ENCODE results near the gene ZMYND11.

ZMYND11 gene

GRCh38 chr10:132946-133898 is 2.0 kb upstream of the ZMYND11 start:
- no peak overlapping the region for H3K4ac ChIP-seq (ENCODE audit: low read depth, low read length)
- H2AFZ ChIP-seq (ENCODE audit: insufficient read depth, low read length, poor library complexity), result no peak overlapping the region
- no peak overlapping the region for H4K8ac ChIP-seq (ENCODE audit: low read depth, low read length)
- no peaks in the 10 kb centered on the region for H3K27me3 ChIP-seq (ENCODE audit: insufficient read depth, low read length)
- H3K9me3 ChIP-seq (ENCODE audit: insufficient read depth, low read depth, low read length), result no peaks in the 10 kb centered on the region
- H3K18ac ChIP-seq (ENCODE audit: low read length), result no peak overlapping the region
- no peak overlapping the region for H2BK12ac ChIP-seq (ENCODE audit: low read length)
- peak overlapping the region; percentile 98 for H3K4me2 ChIP-seq (ENCODE audit: low read length)
- H2BK120ac ChIP-seq (ENCODE audit: insufficient read depth, low read length, poor library complexity), result no peak overlapping the region
- H2BK5ac ChIP-seq (ENCODE audit: low read depth, low read length, poor library complexity), result no peak overlapping the region
- no peak overlapping the region for H4K91ac ChIP-seq (ENCODE audit: low read depth, low read length)
- peaks cover 15% of the 10 kb centered on the region for H3K79me1 ChIP-seq (ENCODE audit: low read length)
- H3K79me2 ChIP-seq (ENCODE audit: control insufficient read depth, insufficient read depth, low read length, poor library complexity), result peaks cover 21% of the 10 kb centered on the region
- no CpG with 5 or more reads among the region's 10 CpGs for WGBS (ENCODE audit: extremely low coverage, insufficient coverage, insufficient read length)
- H3K23ac ChIP-seq (ENCODE audit: low read length), result no peak overlapping the region
- no peak overlapping the region for H4K12ac ChIP-seq (ENCODE audit: low read depth, low read length)
- H2AK5ac ChIP-seq (ENCODE audit: low read length), result no peak overlapping the region
- H3K9ac ChIP-seq (ENCODE audit: low read length), result no peak overlapping the region
- no peaks in the 10 kb centered on the region for H3K36me3 ChIP-seq (ENCODE audit: control insufficient read depth in 1 of 2, insufficient read depth in 2 of 2, low read length in 2 of 2)
- H3K14ac ChIP-seq (ENCODE audit: low read length), result no peak overlapping the region
- H3K4me1 ChIP-seq (ENCODE audit: control insufficient read depth in 1 of 2, insufficient read depth in 2 of 2, low read length in 2 of 2), result peaks cover 12 to 23% of the 10 kb centered on the region in 2 experiments
- H3K27ac ChIP-seq (ENCODE audit: low read depth, low read length), result peak overlapping the region; percentile 32
- peak; percentile 25 to 78 for DNase-seq
- H3K4me3 ChIP-seq (ENCODE audit: low read depth, low read length), result no peak overlapping the region

- H3K27me3 ChIP-seq (ENCODE audit: insufficient read depth, low read length), result no peaks in the 10 kb centered on the region
- peak overlapping the region; percentile 93 for H3K14ac ChIP-seq (ENCODE audit: low read length)
- H3K4ac ChIP-seq (ENCODE audit: low read depth, low read length), result peak overlapping the region; percentile 89
- H3K4me1 ChIP-seq (ENCODE audit: control insufficient read depth in 1 of 2, insufficient read depth in 2 of 2, low read length in 2 of 2), result peaks cover 12 to 23% of the 10 kb centered on the region in 2 experiments
- peak overlapping the region; percentile 92 for H2BK120ac ChIP-seq (ENCODE audit: insufficient read depth, low read length, poor library complexity)
- peak overlapping the region; percentile 67 for H2BK12ac ChIP-seq (ENCODE audit: low read length)
- H3K4me3 ChIP-seq (ENCODE audit: low read depth, low read length), result peak overlapping the region; percentile 86
- H3K36me3 ChIP-seq (ENCODE audit: control insufficient read depth in 1 of 2, insufficient read depth in 2 of 2, low read length in 2 of 2), result no peaks in the 10 kb centered on the region
- H2AK5ac ChIP-seq (ENCODE audit: low read length), result no peak overlapping the region
- H2AFZ ChIP-seq (ENCODE audit: insufficient read depth, low read length, poor library complexity), result peak overlapping the region; percentile 86
- peak overlapping the region; percentile 95 for H4K8ac ChIP-seq (ENCODE audit: low read depth, low read length)
- peak overlapping the region; percentile 97 for H3K18ac ChIP-seq (ENCODE audit: low read length)
- peak overlapping the region; percentile 90 for H3K27ac ChIP-seq (ENCODE audit: low read depth, low read length)
- peak overlapping the region; percentile 99 for H4K91ac ChIP-seq (ENCODE audit: low read depth, low read length)
- H3K23ac ChIP-seq (ENCODE audit: low read length), result no peak overlapping the region
- peak overlapping the region; percentile 83 for H4K12ac ChIP-seq (ENCODE audit: low read depth, low read length)
- no CpG with 5 or more reads among the region's 84 CpGs for whole genome bisulfite sequencing (ENCODE audit: extremely low coverage, insufficient coverage, insufficient read length)
- H3K79me2 ChIP-seq (ENCODE audit: control insufficient read depth, insufficient read depth, low read length, poor library complexity), result peaks cover 21% of the 10 kb centered on the region
- peak; percentile 36 to 70 for DNase-seq
- peak overlapping the region; percentile 98 for H3K9ac ChIP-seq (ENCODE audit: low read length)
- peaks cover 15% of the 10 kb centered on the region for H3K79me1 ChIP-seq (ENCODE audit: low read length)
- H3K4me2 ChIP-seq (ENCODE audit: low read length), result peak overlapping the region; percentile 98
- no peaks in the 10 kb centered on the region for H3K9me3 ChIP-seq (ENCODE audit: insufficient read depth, low read depth, low read length)
- peak overlapping the region; percentile 90 for H2BK5ac ChIP-seq (ENCODE audit: low read depth, low read length, poor library complexity)
Measured at GRCh38 chr10:134247-135131, 766 bp upstream of the ZMYND11 start.

- peak overlapping the region; percentile 85 for H3K4ac ChIP-seq (ENCODE audit: low read depth, low read length)
- H3K14ac ChIP-seq (ENCODE audit: low read length), result peak overlapping the region; percentile 98
- peak overlapping the region; percentile 69 for H2AFZ ChIP-seq (ENCODE audit: insufficient read depth, low read length, poor library complexity)
- H2AK5ac ChIP-seq (ENCODE audit: low read length), result peak overlapping the region; percentile 84
- peak overlapping the region; percentile 78 for H2BK120ac ChIP-seq (ENCODE audit: insufficient read depth, low read length, poor library complexity)
- H3K4me3 ChIP-seq (ENCODE audit: low read depth, low read length), result peak overlapping the region; percentile 86
- H4K8ac ChIP-seq (ENCODE audit: low read depth, low read length), result peak overlapping the region; percentile 89
- no peaks in the 10 kb centered on the region for H3K36me3 ChIP-seq (ENCODE audit: control insufficient read depth in 1 of 2, insufficient read depth in 2 of 2, low read length in 2 of 2)
- H2BK12ac ChIP-seq (ENCODE audit: low read length), result peak overlapping the region; percentile 28
- H3K4me1 ChIP-seq (ENCODE audit: control insufficient read depth in 1 of 2, insufficient read depth in 2 of 2, low read length in 2 of 2), result peaks cover 8 to 19% of the 10 kb centered on the region in 2 experiments
- H3K18ac ChIP-seq (ENCODE audit: low read length), result peak overlapping the region; percentile 96
- H3K4me2 ChIP-seq (ENCODE audit: low read length), result peak overlapping the region; percentile 85
- no peaks in the 10 kb centered on the region for H3K27me3 ChIP-seq (ENCODE audit: insufficient read depth, low read length)
- H3K79me1 ChIP-seq (ENCODE audit: low read length), result peaks cover 15% of the 10 kb centered on the region
- H3K79me2 ChIP-seq (ENCODE audit: control insufficient read depth, insufficient read depth, low read length, poor library complexity), result peaks cover 21% of the 10 kb centered on the region
- peak overlapping the region; percentile 95 for H4K12ac ChIP-seq (ENCODE audit: low read depth, low read length)
- peak overlapping the region; percentile 95 for H3K9ac ChIP-seq (ENCODE audit: low read length)
- peak overlapping the region; percentile 50 for H3K23ac ChIP-seq (ENCODE audit: low read length)
- peak overlapping the region; percentile 81 for H2BK5ac ChIP-seq (ENCODE audit: low read depth, low read length, poor library complexity)
- WGBS (ENCODE audit: extremely low coverage, insufficient coverage, insufficient read length), result no CpG with 5 or more reads among the region's 112 CpGs
- peak overlapping the region; percentile 90 for H3K27ac ChIP-seq (ENCODE audit: low read depth, low read length)
- peak in 1 of 2 donors; percentile 49 for DNase-seq
- peak overlapping the region; percentile 99 for H4K91ac ChIP-seq (ENCODE audit: low read depth, low read length)
- no peaks in the 10 kb centered on the region for H3K9me3 ChIP-seq (ENCODE audit: insufficient read depth, low read depth, low read length)
Measured at GRCh38 chr10:135601-136464, 578 bp downstream of the ZMYND11 start.
